Measurements from ENCODE around the gene SHPK.

DNA sequence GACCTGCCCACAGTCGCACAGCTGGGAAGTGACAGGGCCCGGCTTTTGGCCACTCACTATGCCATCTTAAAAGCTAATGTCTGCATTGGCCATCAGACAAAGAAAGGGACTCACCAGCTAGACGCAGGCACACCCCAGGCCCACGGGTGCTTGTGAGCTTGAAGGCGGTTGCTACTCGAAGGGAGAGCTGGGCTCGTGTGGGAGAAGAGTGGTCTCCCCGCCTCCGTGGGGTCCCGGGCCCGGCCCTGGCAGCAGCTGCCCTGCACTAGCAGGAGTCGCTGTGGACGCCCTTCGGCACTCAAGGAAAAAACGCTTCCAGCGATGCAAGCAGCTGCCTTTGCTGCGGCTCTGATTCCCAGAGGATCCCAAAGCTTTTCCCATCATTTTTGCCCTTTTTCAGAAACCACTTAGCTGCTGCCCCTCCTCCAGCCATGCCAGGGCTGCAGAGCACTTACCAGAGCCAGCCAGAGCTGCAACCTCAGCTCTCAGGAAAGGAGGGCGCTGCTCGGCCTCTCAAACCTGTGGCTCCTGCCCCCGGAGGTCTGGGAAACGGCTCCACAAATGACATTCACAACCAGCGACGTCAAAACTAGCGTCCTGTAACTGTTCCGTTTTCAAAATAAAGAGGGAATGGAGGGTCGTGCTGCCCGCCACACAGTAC, 39.1 kb downstream of the SHPK start:
- TF ChIP-seq, protein P1, sequence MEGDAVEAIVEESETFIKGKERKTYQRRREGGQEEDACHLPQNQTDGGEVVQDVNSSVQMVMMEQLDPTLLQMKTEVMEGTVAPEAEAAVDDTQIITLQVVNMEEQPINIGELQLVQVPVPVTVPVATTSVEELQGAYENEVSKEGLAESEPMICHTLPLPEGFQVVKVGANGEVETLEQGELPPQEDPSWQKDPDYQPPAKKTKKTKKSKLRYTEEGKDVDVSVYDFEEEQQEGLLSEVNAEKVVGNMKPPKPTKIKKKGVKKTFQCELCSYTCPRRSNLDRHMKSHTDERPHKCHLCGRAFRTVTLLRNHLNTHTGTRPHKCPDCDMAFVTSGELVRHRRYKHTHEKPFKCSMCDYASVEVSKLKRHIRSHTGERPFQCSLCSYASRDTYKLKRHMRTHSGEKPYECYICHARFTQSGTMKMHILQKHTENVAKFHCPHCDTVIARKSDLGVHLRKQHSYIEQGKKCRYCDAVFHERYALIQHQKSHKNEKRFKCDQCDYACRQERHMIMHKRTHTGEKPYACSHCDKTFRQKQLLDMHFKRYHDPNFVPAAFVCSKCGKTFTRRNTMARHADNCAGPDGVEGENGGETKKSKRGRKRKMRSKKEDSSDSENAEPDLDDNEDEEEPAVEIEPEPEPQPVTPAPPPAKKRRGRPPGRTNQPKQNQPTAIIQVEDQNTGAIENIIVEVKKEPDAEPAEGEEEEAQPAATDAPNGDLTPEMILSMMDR (IDR thresholded peaks at IDR 0.05; ENCODE audit: insufficient read depth, low read length, poor library complexity, severe bottlenecking), result no peak
- no peak for TF ChIP-seq EZH2phosphoT487 (conservative IDR thresholded peaks at IDR 0.05; ENCODE audit: low read length)

All from SU-DHL-6 (cell line).